ENCODE data around the gene GABRB2. TPM values are rescaled to one million over a fixed set of nuclear protein-coding genes. Genes with fewer than 3 reads are reported as not detected.

The GABRB2 gene
- total RNA-seq, 1 donor: under 0.01 TPM

DNA sequence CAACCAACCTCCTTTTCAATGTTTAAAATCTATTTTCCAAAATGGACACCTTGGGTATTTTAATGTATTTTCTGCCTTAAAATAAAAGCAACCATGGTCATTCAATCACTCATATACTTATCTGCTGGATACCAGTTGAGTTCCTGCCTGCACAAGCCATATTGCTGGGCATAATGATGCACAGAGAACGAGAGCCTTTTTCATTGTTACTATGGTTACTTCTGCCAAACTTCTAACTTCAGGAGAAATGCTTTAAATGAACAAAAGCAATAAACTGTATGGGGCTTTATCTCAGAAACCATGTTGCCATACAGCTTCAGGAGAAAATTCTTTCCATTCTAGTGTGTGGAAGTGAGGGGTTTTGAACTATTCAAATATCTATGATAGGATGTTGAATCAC lies 269.5 kb downstream of the GABRB2 start:
- no peak for DNase-seq (ENCODE audit: low read depth)
- no peak overlapping the region for H3K4me3 ChIP-seq (ENCODE audit: low read depth, low read length)
- TF ChIP-seq, protein P1, sequence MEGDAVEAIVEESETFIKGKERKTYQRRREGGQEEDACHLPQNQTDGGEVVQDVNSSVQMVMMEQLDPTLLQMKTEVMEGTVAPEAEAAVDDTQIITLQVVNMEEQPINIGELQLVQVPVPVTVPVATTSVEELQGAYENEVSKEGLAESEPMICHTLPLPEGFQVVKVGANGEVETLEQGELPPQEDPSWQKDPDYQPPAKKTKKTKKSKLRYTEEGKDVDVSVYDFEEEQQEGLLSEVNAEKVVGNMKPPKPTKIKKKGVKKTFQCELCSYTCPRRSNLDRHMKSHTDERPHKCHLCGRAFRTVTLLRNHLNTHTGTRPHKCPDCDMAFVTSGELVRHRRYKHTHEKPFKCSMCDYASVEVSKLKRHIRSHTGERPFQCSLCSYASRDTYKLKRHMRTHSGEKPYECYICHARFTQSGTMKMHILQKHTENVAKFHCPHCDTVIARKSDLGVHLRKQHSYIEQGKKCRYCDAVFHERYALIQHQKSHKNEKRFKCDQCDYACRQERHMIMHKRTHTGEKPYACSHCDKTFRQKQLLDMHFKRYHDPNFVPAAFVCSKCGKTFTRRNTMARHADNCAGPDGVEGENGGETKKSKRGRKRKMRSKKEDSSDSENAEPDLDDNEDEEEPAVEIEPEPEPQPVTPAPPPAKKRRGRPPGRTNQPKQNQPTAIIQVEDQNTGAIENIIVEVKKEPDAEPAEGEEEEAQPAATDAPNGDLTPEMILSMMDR (IDR thresholded peaks at IDR 0.05; ENCODE audit: insufficient read depth, low read depth, low read length): no peak

DNA sequence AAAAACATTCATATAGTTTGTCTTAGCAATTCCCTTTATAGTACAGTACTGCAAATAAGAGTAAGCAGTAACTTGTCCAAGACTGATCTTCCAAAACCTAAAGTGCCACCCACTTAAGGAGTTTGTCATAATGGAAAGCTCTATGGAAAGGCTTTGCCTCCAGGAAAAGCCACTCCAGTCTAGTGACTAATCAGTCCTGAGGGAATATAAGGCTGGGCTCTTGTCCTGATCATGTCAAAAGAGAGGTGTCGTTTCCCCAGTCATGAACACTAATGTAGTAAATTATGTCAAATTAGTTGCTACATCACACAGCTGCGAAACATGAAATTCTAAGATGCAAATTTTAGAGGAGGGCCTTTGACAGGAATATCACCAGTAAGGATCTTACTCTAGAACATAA lies 271.6 kb downstream of the GABRB2 start:
- TF ChIP-seq, protein P1 (IDR thresholded peaks at IDR 0.05; ENCODE audit: insufficient read depth, low read depth, low read length): no peak
- H3K4me3 ChIP-seq (ENCODE audit: low read depth, low read length): no peak overlapping the region
- DNase-seq (ENCODE audit: low read depth): no peak

DNA sequence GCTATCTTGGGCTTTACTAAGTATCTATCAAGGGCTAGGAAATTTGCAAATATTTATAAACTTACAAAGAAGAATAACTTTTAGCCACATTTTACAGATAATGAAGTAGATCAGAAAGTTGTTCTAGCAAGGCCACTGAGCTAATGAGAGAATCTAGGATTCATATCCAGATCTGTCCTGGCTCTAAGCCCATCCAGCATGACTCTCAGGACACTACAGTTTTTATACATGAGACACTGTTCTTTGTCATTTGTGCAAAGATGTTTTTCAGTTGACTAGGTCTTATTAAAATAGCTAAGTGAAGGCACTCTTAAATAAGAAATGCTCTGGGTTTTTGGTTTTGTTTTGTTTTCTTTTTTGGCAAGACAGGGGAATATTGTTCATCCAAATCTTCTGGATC lies 273.1 kb downstream of the GABRB2 start:
- DNase-seq (ENCODE audit: low read depth): no peak
- TF ChIP-seq, protein P1 (IDR thresholded peaks at IDR 0.05; ENCODE audit: insufficient read depth, low read depth, low read length): no peak

DNA sequence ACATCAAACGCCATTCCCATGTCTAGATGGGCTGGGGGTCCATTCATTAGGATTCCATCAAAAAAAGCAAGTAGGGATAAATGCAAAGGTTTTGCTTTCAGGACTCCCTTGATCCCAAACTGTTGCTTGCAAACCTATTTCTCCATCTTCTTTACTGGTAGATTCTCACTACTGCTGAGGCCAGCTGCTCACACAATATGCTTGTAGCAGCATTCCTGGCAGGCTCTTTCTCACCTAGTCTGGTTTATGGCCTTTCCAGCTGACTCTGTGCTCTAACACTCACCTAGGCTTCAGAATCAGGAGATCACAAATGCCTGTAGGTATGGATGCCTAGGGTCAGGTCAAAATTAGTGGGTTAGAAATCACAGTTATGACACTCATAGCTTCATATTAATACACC lies 274.7 kb downstream of the GABRB2 start:
- no peak for DNase-seq (ENCODE audit: low read depth)
- H3K4me3 ChIP-seq (ENCODE audit: low read depth, low read length): no peak overlapping the region
- TF ChIP-seq, protein P1 (IDR thresholded peaks at IDR 0.05; ENCODE audit: insufficient read depth, low read depth, low read length): no peak

More for the DNA sequence above, 273.1 kb downstream of the GABRB2 start:
- H3K4me3 ChIP-seq (ENCODE audit: low read depth, low read length): no peak overlapping the region

DNA sequence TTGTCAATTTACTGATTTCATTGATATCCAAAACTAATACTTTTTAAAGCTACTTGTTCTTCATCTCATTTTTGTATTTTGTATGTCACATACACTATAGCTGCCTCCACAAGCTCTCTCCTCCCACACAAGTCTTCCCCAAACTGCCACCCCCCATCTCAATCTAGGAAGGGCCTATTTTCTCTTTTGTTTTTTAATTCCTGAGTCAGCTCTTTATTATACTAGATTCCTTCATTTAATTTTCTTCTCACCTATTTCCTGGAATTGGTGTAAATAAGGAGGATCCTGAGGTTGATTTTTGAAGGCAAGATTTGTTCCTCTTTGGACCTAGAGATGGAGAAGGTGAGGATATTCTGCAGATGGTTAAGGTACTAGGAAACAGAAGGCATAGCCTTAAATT lies 277.4 kb downstream of the GABRB2 start:
- no peak for DNase-seq (ENCODE audit: low read depth)
- no peak overlapping the region for H3K4me3 ChIP-seq (ENCODE audit: low read depth, low read length)
- TF ChIP-seq, protein P1 (IDR thresholded peaks at IDR 0.05; ENCODE audit: insufficient read depth, low read depth, low read length): no peak

DNA sequence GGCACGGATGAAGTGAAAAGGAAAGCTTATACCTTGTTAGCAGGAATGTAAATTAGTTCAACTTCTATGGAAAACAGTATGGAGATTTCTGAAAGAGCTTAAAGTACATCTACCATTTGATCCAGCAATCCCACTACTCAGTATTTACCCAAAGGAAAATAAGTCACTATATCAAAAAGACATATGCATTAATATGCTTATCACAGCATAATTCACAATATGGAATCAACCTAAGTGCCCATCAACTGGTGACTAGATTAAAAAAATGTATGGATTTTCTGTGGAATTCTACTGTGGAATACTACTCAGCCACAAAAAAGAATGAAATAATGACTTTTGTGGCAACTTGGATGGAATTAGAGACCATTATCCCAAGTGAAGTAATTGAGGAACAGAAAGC lies 279.6 kb downstream of the GABRB2 start:
- no peak for DNase-seq (ENCODE audit: low read depth)
- TF ChIP-seq, protein P1 (IDR thresholded peaks at IDR 0.05; ENCODE audit: insufficient read depth, low read depth, low read length): no peak
- no peak overlapping the region for H3K4me3 ChIP-seq (ENCODE audit: low read depth, low read length)

DNA sequence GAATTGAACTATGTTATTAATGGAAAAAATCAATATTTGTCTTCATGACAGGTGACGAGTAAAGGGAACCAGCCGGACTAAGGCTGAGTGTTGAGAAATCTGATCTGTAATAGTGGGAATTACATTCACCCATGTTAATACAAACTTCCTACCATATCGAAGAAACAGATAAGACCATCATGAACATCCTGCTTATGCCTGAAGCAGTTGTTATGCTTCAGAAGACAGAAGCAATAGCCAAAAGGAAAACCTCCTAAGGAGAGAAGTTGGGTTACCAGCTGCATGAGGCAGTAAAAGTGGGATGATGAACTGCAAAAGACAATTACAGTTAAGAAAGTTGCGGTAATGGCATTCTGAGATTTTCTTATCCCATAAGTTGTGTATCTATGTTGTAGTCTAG lies 281.5 kb downstream of the GABRB2 start:
- no peak overlapping the region for H3K4me3 ChIP-seq (ENCODE audit: low read depth, low read length)
- no peak for DNase-seq (ENCODE audit: low read depth)
- TF ChIP-seq, protein P1 (IDR thresholded peaks at IDR 0.05; ENCODE audit: insufficient read depth, low read depth, low read length): no peak
